ENCODE measurements around the gene PARP15. TPM values are rescaled to one million over a fixed set of nuclear protein-coding genes. Genes with fewer than 3 reads are reported as not detected.

PARP15 gene
- total RNA-seq, 1 donor from 2014 or later = 0.09 TPM

DNA sequence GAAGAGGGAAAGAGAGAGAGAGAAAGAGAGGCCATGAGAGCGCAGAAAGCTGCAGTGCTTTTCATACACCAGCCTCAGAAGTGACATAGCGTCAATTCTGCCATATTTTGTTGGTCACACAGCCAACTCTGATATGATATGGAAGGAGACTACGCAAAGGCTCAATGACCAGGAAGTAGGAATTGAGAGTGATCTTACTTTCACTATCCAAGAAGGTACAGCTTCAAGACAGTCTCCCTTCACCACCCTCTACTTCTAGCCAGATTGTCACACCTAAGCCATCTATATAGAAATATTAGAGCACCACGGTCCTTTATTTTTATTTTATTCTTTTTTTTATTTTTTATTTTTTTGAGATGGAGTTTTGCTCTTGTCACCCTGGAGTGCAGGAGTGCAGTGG is 21.1 kb downstream of the PARP15 start:
- Histone ChIP-seq H2AFZ (ENCODE audit: low read depth, low read length) (no peak overlapping the region), H3K9ac (ENCODE audit: low read length) (no peak overlapping the region), H3K4me2 (ENCODE audit: low read length) (no peak overlapping the region), H3K27me3 (ENCODE audit: insufficient read depth, low read length) (no peaks in the 10 kb centered on the region), H3K27ac (ENCODE audit: low read depth, low read length) (no peak overlapping the region), H3K36me3 (ENCODE audit: insufficient read depth, low read length) (no peaks in the 10 kb centered on the region), H3K79me2 (ENCODE audit: insufficient read depth, low read length) (no peaks in the 10 kb centered on the region), H4K20me1 (ENCODE audit: insufficient read depth, low read length) (no peaks in the 10 kb centered on the region), H3K4me1 (ENCODE audit: insufficient read depth, low read length) (no peaks in the 10 kb centered on the region), H3K4me3 (ENCODE audit: insufficient read depth, low read depth, low read length) (no peak overlapping the region), H3K9me3 (ENCODE audit: insufficient read depth, low read depth, low read length) (no peaks in the 10 kb centered on the region)
- Mint-ChIP-seq H3K27ac (ENCODE audit: unreplicated experiment) (no peak overlapping the region), H3K36me3 (ENCODE audit: low read depth, unreplicated experiment) (no peaks in the 10 kb centered on the region), H3K9me3 (ENCODE audit: unreplicated experiment) (peaks cover 4% of the 10 kb centered on the region), H3K4me3 (ENCODE audit: unreplicated experiment) (no peak overlapping the region), H3K27me3 (ENCODE audit: low read depth, unreplicated experiment) (peaks cover 2% of the 10 kb centered on the region), H3K4me1 (ENCODE audit: low read depth, unreplicated experiment) (no peaks in the 10 kb centered on the region)
- no peak for FAIRE-seq
- TF ChIP-seq, protein P1, sequence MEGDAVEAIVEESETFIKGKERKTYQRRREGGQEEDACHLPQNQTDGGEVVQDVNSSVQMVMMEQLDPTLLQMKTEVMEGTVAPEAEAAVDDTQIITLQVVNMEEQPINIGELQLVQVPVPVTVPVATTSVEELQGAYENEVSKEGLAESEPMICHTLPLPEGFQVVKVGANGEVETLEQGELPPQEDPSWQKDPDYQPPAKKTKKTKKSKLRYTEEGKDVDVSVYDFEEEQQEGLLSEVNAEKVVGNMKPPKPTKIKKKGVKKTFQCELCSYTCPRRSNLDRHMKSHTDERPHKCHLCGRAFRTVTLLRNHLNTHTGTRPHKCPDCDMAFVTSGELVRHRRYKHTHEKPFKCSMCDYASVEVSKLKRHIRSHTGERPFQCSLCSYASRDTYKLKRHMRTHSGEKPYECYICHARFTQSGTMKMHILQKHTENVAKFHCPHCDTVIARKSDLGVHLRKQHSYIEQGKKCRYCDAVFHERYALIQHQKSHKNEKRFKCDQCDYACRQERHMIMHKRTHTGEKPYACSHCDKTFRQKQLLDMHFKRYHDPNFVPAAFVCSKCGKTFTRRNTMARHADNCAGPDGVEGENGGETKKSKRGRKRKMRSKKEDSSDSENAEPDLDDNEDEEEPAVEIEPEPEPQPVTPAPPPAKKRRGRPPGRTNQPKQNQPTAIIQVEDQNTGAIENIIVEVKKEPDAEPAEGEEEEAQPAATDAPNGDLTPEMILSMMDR (IDR thresholded peaks at IDR 0.05; ENCODE audit: insufficient read depth, low read depth, low read length) = no peak
- TF ChIP-seq EZH2 (IDR thresholded peaks at IDR 0.05; ENCODE audit: insufficient read depth, low read length) = no peak
- DNase-seq (ENCODE audit: low read depth) = no peak

GRCh38 chr3:122602011-122602710 is 24.7 kb downstream of the PARP15 start:
- H3K4me1 Mint-ChIP-seq (ENCODE audit: low read depth, unreplicated experiment) = no peaks in the 10 kb centered on the region

More at GRCh38 chr3:122602011-122602710, 24.7 kb downstream of the PARP15 start:
- no peaks in the 10 kb centered on the region for H3K4me1 ChIP-seq (ENCODE audit: insufficient read depth, low read length)
- H3K27me3 ChIP-seq (ENCODE audit: insufficient read depth, low read length) = no peaks in the 10 kb centered on the region
- H3K36me3 Mint-ChIP-seq (ENCODE audit: low read depth, unreplicated experiment) = no peaks in the 10 kb centered on the region
- no peak overlapping the region for H3K4me3 Mint-ChIP-seq (ENCODE audit: unreplicated experiment)
- H3K27ac ChIP-seq (ENCODE audit: low read depth, low read length) = no peak overlapping the region
- H3K9ac ChIP-seq (ENCODE audit: low read length) = no peak overlapping the region
- no peaks in the 10 kb centered on the region for H3K9me3 Mint-ChIP-seq (ENCODE audit: unreplicated experiment)
- no peaks in the 10 kb centered on the region for H4K20me1 ChIP-seq (ENCODE audit: insufficient read depth, low read length)
- H3K9me3 ChIP-seq (ENCODE audit: insufficient read depth, low read depth, low read length) = no peaks in the 10 kb centered on the region
- no peak overlapping the region for H3K4me2 ChIP-seq (ENCODE audit: low read length)
- H3K27ac Mint-ChIP-seq (ENCODE audit: unreplicated experiment) = no peak overlapping the region
- FAIRE-seq (no peak), DNase-seq (ENCODE audit: low read depth) (no peak)
- H3K79me2 ChIP-seq (ENCODE audit: insufficient read depth, low read length) = no peaks in the 10 kb centered on the region
- H2AFZ ChIP-seq (ENCODE audit: low read depth, low read length) = no peak overlapping the region
- TF ChIP-seq EZH2 (IDR thresholded peaks at IDR 0.05; ENCODE audit: insufficient read depth, low read length) = no peak
- TF ChIP-seq, protein P1 (IDR thresholded peaks at IDR 0.05; ENCODE audit: insufficient read depth, low read depth, low read length) = no peak
- peaks cover 2% of the 10 kb centered on the region for H3K27me3 Mint-ChIP-seq (ENCODE audit: low read depth, unreplicated experiment)
- no peaks in the 10 kb centered on the region for H3K36me3 ChIP-seq (ENCODE audit: insufficient read depth, low read length)
- H3K4me3 ChIP-seq (ENCODE audit: insufficient read depth, low read depth, low read length) = no peak overlapping the region

All from astrocyte (in vitro differentiated cells and primary cell).